T follicular helper cell (primary cell): ENCODE results near the gene DUSP28.

Experiments
- DNase-seq: peaks from one replicate; pipeline ENCODE4 v3.0.0-alpha.2; 2020; ENCODE audit warnings: low read depth

The DUSP28 gene

GRCh38 chr2:240586198-240586918 is 26.2 kb downstream of the DUSP28 start, which contains the start of gene CAPN10:
CAPN10 (plus strand) TSS chr2:240586734; CDS start chr2:240586912, 178 bp downstream.
- peak; percentile 94 for DNase-seq

- peak; percentile 41 for DNase-seq
These were observed 27.0 kb downstream of the DUSP28 start for GRCh38 chr2:240586919-240587800.

- no peak for DNase-seq
These were observed 28.0 kb downstream of the DUSP28 start for GRCh38 chr2:240588006-240588655.

DNA sequence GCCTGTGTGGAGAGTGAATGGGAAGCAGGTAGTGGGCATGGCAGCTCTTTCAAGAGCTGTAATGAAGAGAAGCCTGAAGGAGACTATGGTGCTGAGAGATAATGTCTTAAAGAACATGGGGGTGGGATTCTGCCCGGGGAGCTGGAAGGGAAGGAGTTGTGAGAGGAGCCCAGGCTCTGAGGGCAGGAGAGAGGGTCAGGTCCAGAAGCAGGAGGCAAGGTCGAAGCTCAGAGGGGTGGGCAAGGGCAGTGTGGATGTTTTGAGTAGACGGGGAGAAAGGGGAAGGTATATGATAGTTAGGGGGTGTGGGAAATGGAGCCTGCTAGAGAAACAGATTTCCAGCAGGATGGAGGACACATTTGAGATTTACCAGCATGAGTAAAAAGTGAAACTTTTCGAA is 28.5 kb downstream of the DUSP28 start:
- DNase-seq: no peak

DNA sequence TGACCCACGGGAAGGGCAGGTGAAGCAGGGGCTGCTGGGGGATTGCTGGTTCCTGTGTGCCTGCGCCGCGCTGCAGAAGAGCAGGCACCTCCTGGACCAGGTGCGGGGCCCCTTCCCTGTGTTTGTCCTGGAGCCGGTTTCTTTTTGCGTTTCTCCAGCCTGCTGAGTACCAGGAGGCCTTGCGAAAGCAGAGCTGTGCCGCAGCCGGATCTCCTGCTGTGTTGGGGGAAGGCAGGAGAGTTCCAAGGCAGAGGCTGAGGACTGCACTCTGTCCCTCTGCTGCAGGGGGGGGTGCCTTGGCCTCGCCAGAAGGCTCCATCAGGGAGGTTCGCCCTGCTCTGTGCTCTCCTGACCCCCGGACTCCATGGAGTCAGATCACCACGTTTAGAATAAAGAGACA is 29.2 kb downstream of the DUSP28 start:
- no peak for DNase-seq

DNA sequence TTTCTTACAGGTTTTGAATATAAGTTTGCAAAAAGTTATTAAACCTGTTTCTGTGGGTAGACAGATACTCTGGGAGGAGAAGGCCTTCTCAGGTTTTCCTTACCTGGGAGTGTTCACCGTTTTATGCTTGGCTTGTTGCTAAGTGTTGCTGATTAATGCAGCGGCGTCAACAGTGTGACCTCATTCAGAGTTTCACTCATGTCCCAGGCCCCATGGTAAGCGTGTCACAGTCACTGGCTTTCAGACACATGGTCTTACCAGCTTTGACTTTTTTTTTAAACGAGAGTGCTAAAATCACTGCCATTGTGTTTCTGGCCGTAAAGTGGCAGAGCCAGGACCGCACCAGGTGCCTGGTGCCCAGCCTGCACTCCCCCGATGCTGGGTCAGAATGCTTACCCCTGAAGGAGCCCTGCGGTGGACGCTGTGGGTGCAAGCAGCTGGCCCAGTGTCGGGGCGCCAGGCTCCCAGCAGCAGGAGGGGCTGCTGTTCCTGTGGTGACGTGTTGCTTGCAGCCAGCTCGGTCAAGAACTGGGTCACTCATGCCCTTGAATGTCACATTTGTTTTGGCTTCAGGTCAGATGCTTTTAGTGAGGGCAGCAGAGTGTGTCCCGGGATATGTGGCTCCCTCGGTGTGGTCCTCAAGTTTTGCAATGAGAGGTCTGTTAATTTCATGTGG is 29.8 kb downstream of the DUSP28 start:
- DNase-seq: no peak

GRCh38 chr2:240590681-240591111 is 30.5 kb downstream of the DUSP28 start:
- DNase-seq: no peak

GRCh38 chr2:240591226-240591625 is 31.1 kb downstream of the DUSP28 start:
- no peak for DNase-seq

DNA sequence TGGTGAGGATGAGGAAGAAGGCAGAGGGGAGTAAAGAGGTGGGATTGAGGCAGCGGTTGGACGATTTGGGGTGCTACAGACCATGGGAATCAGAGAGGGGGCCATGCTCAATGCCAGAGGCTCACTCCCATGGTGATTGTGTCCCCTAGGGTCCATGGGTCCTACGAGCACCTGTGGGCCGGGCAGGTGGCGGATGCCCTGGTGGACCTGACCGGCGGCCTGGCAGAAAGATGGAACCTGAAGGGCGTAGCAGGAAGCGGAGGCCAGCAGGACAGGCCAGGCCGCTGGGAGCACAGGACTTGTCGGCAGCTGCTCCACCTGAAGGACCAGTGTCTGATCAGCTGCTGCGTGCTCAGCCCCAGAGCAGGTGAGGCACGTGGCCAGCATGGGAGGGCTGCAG is 31.6 kb downstream of the DUSP28 start:
- no peak for DNase-seq

DNA sequence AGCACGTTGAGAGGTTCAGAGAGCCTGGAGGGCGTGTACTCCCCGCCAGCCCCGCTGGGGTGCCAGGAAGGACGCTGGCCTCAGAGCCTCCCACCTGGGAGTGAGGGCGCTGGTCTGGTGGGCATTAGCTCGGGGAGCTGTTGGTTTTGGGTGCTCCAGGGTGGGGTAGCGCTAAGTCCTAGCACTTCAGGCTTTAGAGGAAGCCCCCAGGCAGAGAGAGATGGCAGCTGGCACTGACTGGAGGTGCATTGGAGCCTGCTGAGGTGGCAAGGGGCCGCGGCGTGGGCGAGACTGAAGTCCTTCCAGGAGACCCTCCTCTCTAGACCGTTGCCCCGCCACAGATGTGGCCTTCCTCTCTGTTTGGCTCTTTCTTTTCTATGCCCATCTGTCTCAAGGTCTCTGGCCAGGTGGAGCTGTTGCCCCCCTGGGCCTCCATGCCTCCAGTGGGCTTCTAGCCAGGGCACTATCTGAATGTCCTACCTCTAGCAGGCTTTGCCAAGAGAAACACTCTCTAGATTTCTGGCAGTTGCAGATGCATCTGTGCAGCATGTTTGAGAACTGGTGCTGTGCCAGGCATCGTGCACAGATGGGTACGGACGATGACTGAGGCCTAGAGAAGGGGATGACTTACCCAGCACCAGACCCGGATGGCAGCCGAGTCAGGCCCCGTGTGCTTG is 33.0 kb downstream of the DUSP28 start:
- no peak for DNase-seq

DNA sequence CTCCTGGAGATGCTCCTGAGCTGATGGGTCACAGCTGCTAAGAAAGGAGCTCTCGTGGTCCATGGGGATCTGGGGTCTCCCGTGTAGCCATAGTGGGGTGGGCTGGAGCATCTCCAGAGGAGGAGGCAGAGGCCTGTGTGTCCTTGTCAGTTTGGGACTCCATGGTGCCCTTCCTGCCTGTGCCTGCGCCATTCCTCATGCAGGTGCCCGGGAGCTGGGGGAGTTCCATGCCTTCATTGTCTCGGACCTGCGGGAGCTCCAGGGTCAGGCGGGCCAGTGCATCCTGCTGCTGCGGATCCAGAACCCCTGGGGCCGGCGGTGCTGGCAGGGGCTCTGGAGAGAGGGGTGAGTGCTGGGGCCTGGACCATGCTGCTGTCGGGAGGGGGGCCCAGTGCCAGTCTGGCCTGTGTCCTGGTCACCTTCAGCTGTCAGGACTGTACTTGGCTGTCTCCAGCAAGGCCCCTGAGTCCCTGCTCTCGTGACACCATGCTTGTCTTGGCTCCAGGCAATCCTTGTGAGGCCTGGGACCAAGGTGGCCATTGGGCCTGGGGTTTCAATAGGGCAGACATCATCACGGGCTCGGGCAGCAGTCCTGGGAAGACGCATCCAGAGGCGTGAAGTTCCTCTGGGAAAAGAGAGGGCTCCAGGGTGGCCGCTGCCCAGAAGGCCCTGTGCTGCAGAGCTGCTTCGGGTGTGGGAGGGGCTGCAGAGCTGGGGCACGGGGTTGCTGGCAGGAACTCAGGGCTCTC is 33.7 kb downstream of the DUSP28 start:
- no peak for DNase-seq

- DNase-seq: no peak
These were observed 34.6 kb downstream of the DUSP28 start for GRCh38 chr2:240594511-240595380.

DNA sequence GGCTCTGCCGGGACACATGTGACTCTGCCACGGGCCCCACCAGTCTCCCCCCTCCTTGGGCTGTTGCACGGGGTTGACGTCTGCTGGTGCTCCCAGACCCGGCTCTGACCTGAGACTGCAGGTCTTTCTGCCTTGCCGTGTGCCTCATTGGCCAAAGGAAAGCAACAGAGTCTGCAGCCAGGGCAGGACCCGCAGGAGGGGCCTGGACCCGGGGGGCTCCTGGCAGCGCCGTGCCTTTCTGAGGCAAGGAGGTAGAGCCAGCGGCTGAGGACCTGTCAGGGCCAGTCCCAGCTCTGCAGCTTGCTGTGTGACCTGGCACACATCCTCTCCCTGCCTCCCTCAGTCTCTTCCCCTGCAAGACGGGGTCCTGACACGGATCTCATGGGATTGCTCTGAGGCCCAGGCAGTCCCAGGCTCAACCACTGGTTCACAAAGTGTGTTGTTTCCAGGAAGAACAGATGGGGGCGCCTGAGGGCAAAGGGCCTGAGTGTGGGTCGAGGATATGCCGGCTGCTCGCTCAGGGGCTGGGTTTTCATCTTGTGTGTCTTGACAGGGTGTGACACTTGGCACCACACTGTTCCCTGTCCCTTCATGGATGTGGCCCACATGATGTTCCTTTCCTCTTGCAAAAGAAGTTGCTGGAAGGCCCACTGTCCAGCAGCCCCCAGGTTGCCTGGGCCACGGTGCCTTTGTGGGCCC is 35.4 kb downstream of the DUSP28 start:
- DNase-seq: no peak

GRCh38 chr2:240596080-240596460 is 35.9 kb downstream of the DUSP28 start:
- DNase-seq: no peak

GRCh38 chr2:240596491-240596931 is 36.4 kb downstream of the DUSP28 start:
- no peak for DNase-seq

- no peak for DNase-seq
These were observed 36.9 kb downstream of the DUSP28 start for GRCh38 chr2:240597054-240597418.

GRCh38 chr2:240597419-240598181 is 37.4 kb downstream of the DUSP28 start:
- DNase-seq: no peak

- DNase-seq: no peak
These were observed 38.3 kb downstream of the DUSP28 start for GRCh38 chr2:240598311-240598911.
